NCI-H1048 (cell line): ENCODE results near the gene IL2RA.
"Not testable (repeated sequence)": the region's sequence is repeated elsewhere in the genome, so short reads cannot be mapped to it uniquely, and the experiment has no call there.

Source experiments
- DNase-seq: peaks from one replicate; lab custom pipeline; 2025; lab: John Stamatoyannopoulos, UW

IL2RA gene

GRCh38 chr10:6082496-6083395, 20.6 kb upstream of the IL2RA start:
- DNase-seq: no peak

GRCh38 chr10:6080417-6080973, 18.3 kb upstream of the IL2RA start:
- DNase-seq: no peak

GRCh38 chr10:6079044-6079443, 16.9 kb upstream of the IL2RA start:
- DNase-seq: no peak

- no peak for DNase-seq
These were observed 15.0 kb upstream of the IL2RA start for GRCh38 chr10:6077071-6077675.

GRCh38 chr10:6074489-6075301, 12.5 kb upstream of the IL2RA start:
- no peak for DNase-seq

GRCh38 chr10:6072215-6072934, 10.2 kb upstream of the IL2RA start:
- no peak for DNase-seq

GRCh38 chr10:6071181-6072175, 9.3 kb upstream of the IL2RA start:
- DNase-seq: no peak

GRCh38 chr10:6070660-6071059, 8.5 kb upstream of the IL2RA start:
- DNase-seq: no peak

GRCh38 chr10:6069081-6069931, 7.1 kb upstream of the IL2RA start:
- no peak for DNase-seq

- DNase-seq: no peak
These were observed 6.3 kb upstream of the IL2RA start for GRCh38 chr10:6068422-6068821.

GRCh38 chr10:6068006-6068405, 5.8 kb upstream of the IL2RA start:
- no peak for DNase-seq

- DNase-seq: no peak
These were observed 5.3 kb upstream of the IL2RA start for GRCh38 chr10:6067457-6067856.

- DNase-seq: no peak
These were observed 3.7 kb upstream of the IL2RA start for GRCh38 chr10:6065835-6066234.

- DNase-seq: no peak
These were observed 3.2 kb upstream of the IL2RA start for GRCh38 chr10:6065406-6065805.

- DNase-seq: not testable (repeated sequence)
These were observed 2.6 kb upstream of the IL2RA start for GRCh38 chr10:6064726-6065125.

GRCh38 chr10:6064119-6064518, 2.0 kb upstream of the IL2RA start:
- DNase-seq: no peak

GRCh38 chr10:6061056-6061455, 1.1 kb downstream of the IL2RA start:
- DNase-seq: no peak

- DNase-seq: no peak
These were observed 2.7 kb downstream of the IL2RA start for GRCh38 chr10:6059506-6059905.

GRCh38 chr10:6058682-6059475, 3.3 kb downstream of the IL2RA start:
- no peak for DNase-seq
